Aorta (tissue), 5 donors: ENCODE data around the gene GRK1. TPM values are rescaled to one million over a fixed set of nuclear protein-coding genes. Genes with fewer than 3 reads are reported as not detected.
A peak's percentile ranks its signal among the peaks of the same experiment; 100 is the strongest.

ENCODE experiments used
- ATAC-seq: fragments of 200-7000 bp; cut with Tn5 transposase; one replicate; pipeline ENCODE4 v1.9.1; 2022; ENCODE audit warnings: moderate library complexity; ENCODE audit not compliant: low FRiP score
- DNase-seq, 2 donors: peaks; one replicate each; pipeline ENCODE4 v3.0.0-alpha.2; 2020
- H3K27ac ChIP-seq, 2 donors: one replicate each; pipeline ENCODE4 v1.5.1; 2013; ENCODE audit warnings: low read length in 2 of 2, mild to moderate bottlenecking in 2 of 2, moderate library complexity in 2 of 2, control low read depth in 1 of 2, inconsistent platforms in 1 of 2, low read depth in 1 of 2
- H3K27me3 ChIP-seq, 2 donors: one replicate each; pipeline ENCODE4 v1.6.1; 2013; ENCODE audit warnings: control low read depth in 1 of 2, low read length in 1 of 2, mild to moderate bottlenecking in 1 of 2, moderate library complexity in 1 of 2; ENCODE audit not compliant: insufficient read depth in 2 of 2, control insufficient read depth in 1 of 2
- H3K36me3 ChIP-seq, 2 donors: one replicate each; pipeline ENCODE4 v1.6.1; 2013; ENCODE audit warnings: control low read depth in 1 of 2, low read length in 1 of 2, mild to moderate bottlenecking in 1 of 2; ENCODE audit not compliant: insufficient read depth in 2 of 2, control insufficient read depth in 1 of 2
- H3K4me1 ChIP-seq, 2 donors: one replicate each; pipeline ENCODE4 v1.6.1; 2013; ENCODE audit warnings: low read length in 2 of 2, control low read depth in 1 of 2, mild to moderate bottlenecking in 1 of 2, moderate library complexity in 1 of 2; ENCODE audit not compliant: insufficient read depth in 2 of 2, control insufficient read depth in 1 of 2
- H3K4me3 ChIP-seq, 2 donors: one replicate each; pipeline ENCODE4 v1.5.1; 2013; ENCODE audit warnings: low read length in 2 of 2, control low read depth in 1 of 2, mild to moderate bottlenecking in 1 of 2
- H3K9me3 ChIP-seq: one replicate; pipeline ENCODE4 v1.6.1; 2013; ENCODE audit warnings: mild to moderate bottlenecking, low read length; ENCODE audit not compliant: control insufficient read depth
- WGBS, 2 donors: extraction: QIAGEN DNeasy Blood & Tissue Kit; methylation state at CpG; one replicate each; pipeline ENCODE4 v1.1.7; 2013; 5-methylcytosine and 5-hydroxymethylcytosine counted together
- intact Hi-C, 2 donors: fragments of 100-400 bp; cut with DNase I; formaldehyde crosslinking; loops; one replicate each; pipeline versions ENCODE4 v1.14.2 to v1.15.0; 2022
- polyA plus RNA-seq, 2 donors: library from polyadenylated mRNA; stranded (reverse); fragments of 200-250 nt; gene quantifications; one replicate each; pipeline ENCODE4 v1.2.3, GENCODE V29; 2013
- total RNA-seq, 2 donors: library from RNA; stranded (reverse); fragmentation: NEBNext Ultra II Directional; extraction: Animal tissue kit (Norgen Biotek cat#: 25700); gene quantifications; one replicate each; pipeline ENCODE4 v1.2.1, GENCODE V29; 2021
- donor health status: healthy with polysubstance abuse.
- donor health status: Bipolar disorder and iron deficiency.
- donor health status: DM: no; HTN: no; CAD: no.
- donor health status: DM: no; HTN: no; CAD: no.
- donor health status: DM: yes; HTN: yes; CAD: no.

GRK1 gene
- total and polyA plus RNA-seq, 4 donors: 0.10 TPM; not detected in 3

DNA sequence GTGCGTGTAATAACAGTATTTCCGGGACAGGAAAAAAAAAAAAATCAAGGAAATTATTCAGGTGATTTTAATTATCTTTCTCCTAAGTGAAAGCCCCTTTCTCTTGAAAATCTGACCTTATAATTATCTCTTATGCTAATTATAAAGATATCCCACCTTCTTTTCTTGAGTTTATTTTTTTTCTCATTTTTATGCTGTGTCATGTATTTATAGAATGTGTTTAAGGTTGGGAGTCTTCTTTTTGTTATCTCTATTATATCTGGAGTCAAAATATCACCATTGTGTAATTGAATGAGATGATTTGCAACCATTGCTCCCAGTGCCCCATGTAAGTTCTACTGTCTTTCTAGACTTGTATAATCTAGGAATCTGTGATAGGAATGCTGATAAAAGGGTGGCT, 95.1 kb downstream of the GRK1 start:
- no peak overlapping the region for H3K27ac ChIP-seq
- H3K36me3 ChIP-seq: no peaks in the 10 kb centered on the region
- WGBS, 2 donors: 80 to 88% methylated on average over 2 of the region's 2 CpGs
- intact Hi-C loops: no loop called here
- H3K4me1 ChIP-seq: no peaks in the 10 kb centered on the region
- H3K4me3 ChIP-seq: no peak overlapping the region
- no peaks in the 10 kb centered on the region for H3K27me3 ChIP-seq
- no peaks in the 10 kb centered on the region for H3K9me3 ChIP-seq
- no peak for DNase-seq
- no peak for ATAC-seq

DNA sequence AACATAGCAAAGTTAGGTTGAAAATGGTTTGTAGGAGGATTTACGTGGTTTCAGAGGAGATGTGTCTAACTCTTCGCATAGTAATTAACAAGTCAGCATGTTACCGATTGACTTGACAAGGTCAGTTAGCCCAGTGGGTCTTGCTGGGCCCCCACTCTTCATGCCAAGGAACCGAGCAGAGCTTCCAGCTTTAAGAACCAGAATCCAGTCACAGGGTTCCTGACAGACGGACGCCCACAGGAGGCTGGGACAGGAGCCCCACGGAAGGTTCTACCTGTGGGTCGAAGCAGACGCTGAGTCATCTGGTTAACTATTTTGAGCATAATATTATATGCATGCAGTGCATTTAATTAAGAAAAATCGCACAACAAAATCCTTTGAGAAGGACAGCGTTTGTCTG, 95.5 kb downstream of the GRK1 start:
- WGBS, 2 donors: 85 to 86% methylated on average over 11 of the region's 11 CpGs
- no peaks in the 10 kb centered on the region for H3K4me1 ChIP-seq
- no peak overlapping the region for H3K27ac ChIP-seq
- intact Hi-C loops: no loop called here
- H3K4me3 ChIP-seq: no peak overlapping the region
- no peaks in the 10 kb centered on the region for H3K36me3 ChIP-seq
- no peaks in the 10 kb centered on the region for H3K27me3 ChIP-seq
- no peaks in the 10 kb centered on the region for H3K9me3 ChIP-seq
- ATAC-seq (no peak), DNase-seq (no peak)

DNA sequence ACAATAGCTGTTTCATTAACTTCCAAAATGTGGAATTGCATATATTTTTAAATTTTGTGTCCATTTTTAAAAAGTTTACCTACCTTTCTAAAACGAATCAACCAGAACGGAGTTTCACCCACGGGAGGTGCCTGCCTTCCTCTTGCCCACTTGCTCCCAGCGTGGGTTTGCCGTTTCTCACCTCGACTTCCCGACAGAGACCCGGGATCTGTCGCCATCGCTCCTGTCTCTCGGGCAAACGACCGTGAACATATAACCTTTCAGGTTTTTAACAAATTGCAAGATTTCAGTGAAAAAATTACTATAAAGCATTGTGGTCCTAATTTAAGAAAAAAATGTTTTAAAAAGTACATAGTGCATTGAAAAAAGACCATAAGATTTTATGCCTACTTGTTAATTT, 96.2 kb downstream of the GRK1 start:
- Histone ChIP-seq H3K9me3 (no peaks in the 10 kb centered on the region), H3K36me3 (no peaks in the 10 kb centered on the region), H3K27me3 (no peaks in the 10 kb centered on the region), H3K27ac (no peak overlapping the region), H3K4me1 (no peaks in the 10 kb centered on the region), H3K4me3 (no peak overlapping the region)
- DNase-seq (no peak), ATAC-seq (no peak)
- intact Hi-C loops: no loop called here
- WGBS, 2 donors: 86% methylated on average over 13 of the region's 13 CpGs

DNA sequence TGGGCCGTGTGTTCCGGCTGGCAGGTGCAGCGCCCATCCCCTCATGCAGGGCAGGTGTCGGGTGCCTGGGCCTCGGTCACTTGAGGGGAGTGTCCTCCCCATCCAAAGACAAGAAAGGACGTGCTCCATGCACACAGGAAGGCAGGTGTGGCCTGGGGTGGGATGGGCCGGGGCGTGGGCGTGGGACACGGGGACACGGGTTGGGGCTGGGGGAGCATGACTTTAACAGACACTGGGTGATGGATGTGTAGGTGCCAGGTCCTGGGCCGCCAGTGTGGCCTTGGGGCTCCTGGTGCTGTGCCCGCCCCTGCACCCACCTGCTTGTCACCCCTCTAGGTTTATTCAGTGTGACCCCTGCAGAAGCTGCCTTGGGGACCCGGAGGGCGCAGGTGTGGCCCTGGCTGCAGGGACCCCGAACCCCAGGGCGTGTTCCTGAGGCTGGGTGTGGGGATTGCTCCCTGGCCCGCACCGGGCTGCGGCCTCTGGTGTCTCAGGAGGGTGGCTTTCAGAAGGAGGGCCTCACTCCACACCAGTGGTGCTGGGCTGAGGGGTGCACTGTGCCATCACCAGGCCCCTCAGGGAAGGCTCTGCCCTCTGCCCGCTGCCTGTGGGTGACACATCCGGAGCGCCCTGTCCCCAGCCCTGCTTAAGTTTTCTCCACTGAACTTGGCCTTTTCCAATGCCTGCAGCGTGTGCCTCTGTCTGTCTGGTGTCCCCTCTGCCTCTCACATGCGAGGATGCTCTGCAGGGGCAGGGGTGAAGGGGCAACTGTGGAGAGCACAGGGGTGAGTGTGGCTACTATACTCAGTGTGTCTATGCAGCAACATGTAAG, 97.2 kb downstream of the GRK1 start:
- H3K27me3 ChIP-seq: no peaks in the 10 kb centered on the region
- no peak overlapping the region for H3K27ac ChIP-seq
- H3K9me3 ChIP-seq: no peaks in the 10 kb centered on the region
- H3K4me3 ChIP-seq: no peak overlapping the region
- no peaks in the 10 kb centered on the region for H3K36me3 ChIP-seq
- no peaks in the 10 kb centered on the region for H3K4me1 ChIP-seq
- WGBS, 2 donors: 93% methylated on average over 25 of the region's 25 CpGs
- DNase-seq (peak; percentile 29 to 67), ATAC-seq (no peak)
- intact Hi-C loops: no loop called here

DNA sequence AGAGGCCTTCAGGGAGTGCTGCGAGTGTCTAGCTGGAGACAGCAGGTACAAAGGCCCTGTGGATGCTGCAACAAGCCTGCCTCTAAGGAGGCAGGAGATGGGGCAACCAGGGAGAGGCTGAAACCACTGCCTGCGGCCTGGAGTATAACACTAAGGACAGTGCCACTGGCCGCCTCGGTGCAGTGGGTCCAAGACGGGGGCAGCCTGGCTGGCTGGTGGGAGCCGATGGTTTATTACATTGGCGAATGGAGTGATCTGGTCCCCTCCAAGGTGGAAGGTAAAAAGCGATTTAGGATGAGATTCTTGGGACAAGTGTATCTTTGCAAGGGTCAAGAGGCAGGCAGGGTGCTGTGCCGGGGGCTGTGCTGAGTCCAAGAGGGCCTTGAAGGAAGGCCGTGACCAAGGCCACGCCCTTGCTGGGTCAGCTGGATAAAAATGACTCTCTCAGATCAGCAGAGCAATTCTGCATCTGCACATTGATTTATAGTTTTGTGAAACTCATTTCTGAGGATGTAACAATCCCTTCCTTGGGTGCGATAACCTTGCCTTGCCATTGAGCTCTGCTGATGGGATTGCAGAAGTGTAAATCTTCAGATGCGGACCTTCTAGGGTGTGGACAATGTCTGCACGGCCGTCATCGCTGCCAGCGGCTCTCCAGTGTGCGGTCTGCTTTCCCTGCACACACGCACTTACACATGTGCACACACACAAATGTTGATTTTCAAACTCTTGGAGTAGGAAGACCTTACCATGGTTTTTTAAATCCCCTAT, 98.0 kb downstream of the GRK1 start:
- Histone ChIP-seq H3K27ac (no peak overlapping the region), H3K36me3 (no peaks in the 10 kb centered on the region), H3K4me3 (no peak overlapping the region), H3K27me3 (no peaks in the 10 kb centered on the region), H3K9me3 (no peaks in the 10 kb centered on the region), H3K4me1 (no peaks in the 10 kb centered on the region)
- intact Hi-C loops: no loop called here
- DNase-seq: peak in 1 of 2 donors; percentile 71
- WGBS, 2 donors: 90 to 91% methylated on average over 19 of the region's 19 CpGs
- no peak for ATAC-seq

DNA sequence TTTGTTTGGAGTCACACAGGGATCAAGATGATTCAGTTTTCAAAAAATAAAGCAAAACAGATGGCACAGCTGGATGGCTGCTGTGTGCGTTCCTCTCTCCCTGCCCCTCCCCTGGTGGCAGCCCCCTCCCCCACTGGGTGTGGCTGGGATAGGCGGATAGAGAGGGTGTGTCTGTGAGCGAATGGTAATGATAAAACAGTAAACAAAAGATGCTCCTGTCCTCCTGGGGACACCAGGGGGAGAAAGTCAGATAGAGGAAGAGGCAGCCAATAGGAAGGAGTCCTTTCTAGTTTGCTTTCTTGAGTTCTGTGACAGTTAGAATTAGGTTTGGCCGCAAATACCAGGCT, 98.5 kb downstream of the GRK1 start:
- Histone ChIP-seq H3K27me3 (no peaks in the 10 kb centered on the region), H3K9me3 (no peaks in the 10 kb centered on the region), H3K27ac (no peak overlapping the region), H3K4me3 (no peak overlapping the region), H3K4me1 (no peaks in the 10 kb centered on the region), H3K36me3 (no peaks in the 10 kb centered on the region)
- DNase-seq (no peak), ATAC-seq (no peak)
- intact Hi-C loops: no loop called here
- 62 to 75% methylated on average over 4 of the region's 4 CpGs for WGBS, 2 donors

DNA sequence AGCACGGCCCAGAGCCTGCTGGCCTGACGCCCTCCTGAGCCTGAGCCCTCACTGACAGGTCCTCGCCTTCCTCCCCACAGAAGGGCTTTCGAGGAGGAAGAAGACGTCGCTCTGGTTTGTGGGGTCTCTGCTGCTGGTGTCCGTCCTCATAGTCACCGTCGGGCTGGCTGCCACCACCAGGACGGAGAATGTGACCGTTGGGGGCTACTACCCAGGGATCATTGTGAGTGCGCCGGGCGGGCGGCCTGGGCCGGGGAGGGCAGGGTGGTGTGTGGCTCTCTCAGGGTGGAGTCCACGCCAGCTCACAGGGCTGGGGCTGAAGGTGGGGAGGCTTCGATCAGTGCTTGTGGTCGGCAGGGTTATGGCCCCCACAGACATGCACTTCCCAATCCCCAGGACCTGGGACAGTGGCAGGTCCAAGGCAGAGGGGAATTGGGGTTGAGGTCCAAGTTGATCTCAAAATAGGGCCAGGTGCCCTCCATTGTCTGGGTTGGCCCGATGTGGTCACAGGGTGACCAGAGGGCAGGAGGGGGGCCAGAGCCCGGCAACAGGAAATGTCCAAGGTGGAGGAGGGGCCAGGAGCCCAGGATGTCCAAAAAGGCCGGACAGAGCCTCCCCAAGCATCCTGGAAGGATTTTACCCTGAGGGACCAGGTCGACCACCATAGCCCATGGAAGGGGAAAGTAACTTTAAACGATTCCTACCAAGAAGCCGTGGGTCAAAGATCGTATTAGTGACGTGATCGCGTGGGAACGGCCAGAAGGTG, 99.2 kb downstream of the GRK1 start:
- H3K27me3 ChIP-seq: no peaks in the 10 kb centered on the region
- H3K4me1 ChIP-seq: no peaks in the 10 kb centered on the region
- DNase-seq (peak in 1 of 2 donors; percentile 72), ATAC-seq (no peak)
- no peak overlapping the region for H3K27ac ChIP-seq
- intact Hi-C loops: no loop called here
- 86% methylated on average over 30 of the region's 30 CpGs for WGBS, 2 donors
- H3K4me3 ChIP-seq: no peak overlapping the region
- no peaks in the 10 kb centered on the region for H3K36me3 ChIP-seq
- no peaks in the 10 kb centered on the region for H3K9me3 ChIP-seq

DNA sequence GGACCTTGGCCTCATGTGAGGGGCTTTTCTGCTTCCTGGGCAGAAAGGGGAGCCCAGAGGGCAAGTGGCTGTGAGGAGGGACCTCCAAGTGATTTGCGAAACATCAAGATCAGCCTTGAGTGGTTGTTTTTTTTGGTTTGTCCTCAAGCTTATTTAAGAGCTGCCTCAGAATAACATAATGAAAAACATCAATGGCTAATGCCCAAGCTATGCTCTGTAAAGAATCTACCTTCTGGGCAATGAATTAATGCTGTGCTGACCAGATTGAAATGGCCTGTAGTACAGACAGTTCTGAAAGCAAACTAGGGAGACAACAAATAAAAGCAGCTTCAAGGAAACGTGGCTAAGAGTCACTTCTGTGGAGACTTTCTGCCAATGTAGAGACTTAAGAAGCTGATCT, 100.3 kb downstream of the GRK1 start:
- Histone ChIP-seq H3K4me1 (no peaks in the 10 kb centered on the region), H3K27me3 (no peaks in the 10 kb centered on the region), H3K4me3 (no peak overlapping the region), H3K36me3 (no peaks in the 10 kb centered on the region), H3K9me3 (no peaks in the 10 kb centered on the region), H3K27ac (no peak overlapping the region)
- intact Hi-C loops: no loop called here
- ATAC-seq: no peak
- 75 to 77% methylated on average over 2 of the region's 2 CpGs for WGBS, 2 donors
- no peak for DNase-seq
